Transverse colon (tissue), 4 donors: ENCODE data around the gene CFAP20DC. TPM values are rescaled to one million over a fixed set of nuclear protein-coding genes. Genes with fewer than 3 reads are reported as not detected.

Experiments used
- DNase-seq: peaks from one replicate; pipeline ENCODE4 v3.0.0-alpha.2; 2019
- H3K27ac ChIP-seq, 4 donors: fragments of 200-600 bp; sonication (generic); 2 replicates each; pipeline ENCODE4 v1.5.1; 2016 to 2018; ENCODE audit warnings: inconsistent platforms in 4 of 4
- H3K27me3 ChIP-seq: fragments of 200-600 bp; sonication (generic); 2 replicates; pipeline ENCODE4 v1.5.1; 2017; ENCODE audit warnings: inconsistent platforms
- H3K36me3 ChIP-seq, 4 donors: fragments of 200-600 bp; sonication (generic); 2 replicates each; pipeline ENCODE4 v1.5.1; 2017 to 2019; ENCODE audit warnings: inconsistent platforms in 4 of 4
- H3K4me1 ChIP-seq, 4 donors: fragments of 200-600 bp; sonication (generic); 2 replicates each; pipeline ENCODE4 v1.5.1; 2017 to 2020; ENCODE audit warnings: inconsistent platforms in 4 of 4
- H3K4me3 ChIP-seq, 4 donors: fragments of 200-600 bp; sonication (generic); 1 replicate in 1 of 4; 2 replicates in 3 of 4; pipeline versions ENCODE4 v1.5.1 to v1.6.1; 2017 to 2019; ENCODE audit warnings: inconsistent platforms in 4 of 4
- H3K9me3 ChIP-seq, 2 donors: fragments of 200-600 bp; sonication (generic); 2 replicates each; pipeline ENCODE4 v1.5.1; 2017 to 2019; ENCODE audit warnings: inconsistent platforms in 2 of 2
- CTCF ChIP-seq, 5 experiments: fragments of 200-600 bp in 3 of 5; fragments of 450-650 bp in 2 of 5; sonication (generic) in 3 of 5; IDR thresholded peaks; 1 replicate in 2 of 5; 2 replicates in 3 of 5; pipeline ENCODE4 v1.5.1; 2016 to 2017; ENCODE audit warnings: antibody characterized with exemption in 5 of 5, inconsistent platforms in 3 of 5, mild to moderate bottlenecking in 2 of 5, moderate library complexity in 1 of 5
- EP300 ChIP-seq: sonication (generic); formaldehyde crosslinking; IDR thresholded peaks from one replicate; pipeline ENCODE4 v1.6.1; 2017; ENCODE audit warnings: antibody characterized with exemption, low read depth
- POLR2A ChIP-seq: fragments of 450-650 bp; IDR thresholded peaks from one replicate; pipeline ENCODE4 v1.6.1; 2016; ENCODE audit warnings: antibody characterized with exemption, mild to moderate bottlenecking, moderate library complexity
- POLR2AphosphoS5 ChIP-seq, 3 donors: sonication (generic); formaldehyde crosslinking; IDR thresholded peaks; one replicate each; pipeline ENCODE4 v1.6.1; 2016; ENCODE audit warnings: antibody characterized with exemption in 3 of 3
- WGBS, 2 donors: methylation state at CpG; one replicate each; pipeline ENCODE4 v1.1.5; 2018; ENCODE audit warnings: low coverage in 1 of 2; 5-methylcytosine and 5-hydroxymethylcytosine counted together
- in situ Hi-C, 4 donors: fragments of 200-750 bp; cut with MboI; loops; one replicate each; pipeline versions ENCODE4 v1.15.0 to v1.15.1; 2017; ENCODE audit warnings: low sequenced_read_pairs in 3 of 4, low pct_ligation_motif_present in 1 of 4, low pct_unique_long_range_greater_than_20kb in 1 of 4
- intact Hi-C: fragments of 100-400 bp; cut with DNase I; formaldehyde crosslinking; loops from one replicate; pipeline ENCODE4 v1.15.1; 2023; ENCODE audit warnings: low total_unique reads
- total RNA-seq, 4 donors: library from RNA; depleted of rRNA; stranded (reverse); fragments of >200 nt; gene quantifications; one replicate each; pipeline ENCODE4 v1.1.0, GENCODE V29; 2016

CFAP20DC gene
- total RNA-seq, 4 donors from 2014 or later = 0.20 to 0.82 TPM; not detected in 2

- Histone ChIP-seq H3K4me1 (no peaks in the 10 kb centered on the region), H3K27me3 (no peaks in the 10 kb centered on the region), H3K27ac (no peak overlapping the region), H3K36me3 (no peaks in the 10 kb centered on the region), H3K4me3 (no peak overlapping the region), H3K9me3 (no peaks in the 10 kb centered on the region)
- TF ChIP-seq EP300 (no peak), CTCF (IDR thresholded peaks at IDR 0.05) (no peak), POLR2A (no peak), POLR2AphosphoS5 (IDR thresholded peaks at IDR 0.05) (no peak)
- WGBS, 2 donors = 52 to 92% methylated on average over 1 of the region's 1 CpG
- in situ Hi-C loops (no loop called here), intact Hi-C loops (no loop called here)
- DNase-seq = no peak
These were observed 50.1 kb downstream of the CFAP20DC start for GRCh38 chr3:58999774-59000160.

GRCh38 chr3:58999134-58999773 lies 50.6 kb downstream of the CFAP20DC start:
- Histone ChIP-seq H3K4me1 (no peaks in the 10 kb centered on the region), H3K27ac (no peak overlapping the region), H3K9me3 (no peaks in the 10 kb centered on the region), H3K27me3 (no peaks in the 10 kb centered on the region), H3K36me3 (no peaks in the 10 kb centered on the region), H3K4me3 (no peak overlapping the region)
- in situ Hi-C loops = no loop called here
- TF ChIP-seq CTCF (IDR thresholded peaks at IDR 0.05) (no peak), EP300 (no peak), POLR2AphosphoS5 (IDR thresholded peaks at IDR 0.05) (no peak), POLR2A (no peak)
- intact Hi-C loops = no loop called here
- DNase-seq = no peak
- WGBS, 2 donors = 83% methylated on average over 2 of the region's 2 CpGs; no CpG with 5 or more reads in 1 of the 2 donors

- intact Hi-C loops (no loop called here), in situ Hi-C loops (no loop called here)
- Histone ChIP-seq H3K9me3 (no peaks in the 10 kb centered on the region), H3K36me3 (no peaks in the 10 kb centered on the region), H3K4me3 (no peak overlapping the region), H3K27ac (no peak overlapping the region), H3K27me3 (no peaks in the 10 kb centered on the region), H3K4me1 (no peaks in the 10 kb centered on the region)
- TF ChIP-seq POLR2AphosphoS5 (IDR thresholded peaks at IDR 0.05) (no peak), EP300 (no peak), POLR2A (no peak)
- DNase-seq = no peak
- WGBS, 2 donors = 64 to 86% methylated on average over 1 to 4 of the region's 4 CpGs
These were observed 51.2 kb downstream of the CFAP20DC start for GRCh38 chr3:58998476-58999117.

- 92 to 100% methylated on average over 1 to 5 of the region's 5 CpGs for WGBS, 2 donors
- Histone ChIP-seq H3K4me1 (no peaks in the 10 kb centered on the region), H3K27ac (no peak overlapping the region), H3K36me3 (no peaks in the 10 kb centered on the region), H3K27me3 (no peaks in the 10 kb centered on the region), H3K4me3 (no peak overlapping the region), H3K9me3 (no peaks in the 10 kb centered on the region)
- in situ Hi-C loops = no loop called here
- TF ChIP-seq EP300 = no peak
- intact Hi-C loops = no loop called here
- no peak for DNase-seq
These were observed 53.1 kb downstream of the CFAP20DC start for GRCh38 chr3:58996730-58997129.

GRCh38 chr3:58994746-58995330 lies 55.0 kb downstream of the CFAP20DC start:
- DNase-seq = peak; percentile 18
- intact Hi-C loops = no loop called here
- Histone ChIP-seq H3K27ac (no peak overlapping the region), H3K4me1 (no peaks in the 10 kb centered on the region), H3K36me3 (no peaks in the 10 kb centered on the region), H3K4me3 (no peak overlapping the region), H3K9me3 (no peaks in the 10 kb centered on the region), H3K27me3 (no peaks in the 10 kb centered on the region)
- 14 to 23% methylated on average over 6 of the region's 6 CpGs for WGBS, 2 donors
- in situ Hi-C loops = no loop called here
- peak; percentile 41 to 55 (median 48) for TF ChIP-seq CTCF (IDR thresholded peaks at IDR 0.05)
- TF ChIP-seq POLR2A = no peak
